GM19023 (cell line): ENCODE data around the gene FREM1.

Source experiments
- ATAC-seq: cut with Tn5 transposase; IDR thresholded peaks from one replicate; pipeline ENCODE4 v1.9.1; 2021; ENCODE audit warnings: mild to moderate bottlenecking, moderate library complexity; ENCODE audit not compliant: unreplicated experiment

FREM1 gene

DNA sequence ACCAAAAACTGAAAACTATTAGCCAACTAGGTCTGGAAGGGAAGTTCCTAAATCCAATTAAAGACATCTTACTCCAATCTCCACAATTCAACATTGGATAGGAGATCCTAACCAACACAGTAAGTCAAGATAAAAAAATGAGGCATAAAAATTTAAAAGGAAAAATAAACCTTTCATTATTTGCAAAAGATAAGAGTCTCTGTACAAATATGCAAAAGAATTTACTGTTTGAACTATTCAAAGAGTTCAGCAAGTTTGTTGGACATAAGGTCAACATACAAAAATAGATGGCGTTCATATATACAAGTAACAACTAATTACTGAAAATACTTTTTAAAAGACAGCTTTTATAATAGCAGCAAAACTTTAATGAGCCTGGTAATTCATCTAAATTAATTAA lies 3.1 kb upstream of the FREM1 start:
- ATAC-seq, result no peak

DNA sequence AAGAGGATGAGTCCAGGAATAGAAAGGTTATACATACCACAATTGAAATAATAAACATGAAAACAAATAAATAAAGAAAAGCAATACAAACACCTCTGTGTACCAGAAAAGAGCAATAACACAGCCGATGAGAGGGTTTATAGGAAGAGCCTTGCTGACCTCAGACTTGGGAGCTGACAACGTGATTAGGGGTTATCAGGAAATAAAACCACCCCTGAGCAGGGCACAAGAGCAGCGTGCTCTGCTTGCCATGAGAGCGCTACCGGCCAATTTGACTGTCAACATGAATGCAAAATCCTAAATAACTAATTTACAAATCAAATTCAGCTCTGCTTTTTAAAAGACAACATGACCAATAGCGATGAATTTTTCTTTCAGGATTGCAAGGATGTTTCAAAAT lies 2.6 kb upstream of the FREM1 start:
- no peak for ATAC-seq

DNA sequence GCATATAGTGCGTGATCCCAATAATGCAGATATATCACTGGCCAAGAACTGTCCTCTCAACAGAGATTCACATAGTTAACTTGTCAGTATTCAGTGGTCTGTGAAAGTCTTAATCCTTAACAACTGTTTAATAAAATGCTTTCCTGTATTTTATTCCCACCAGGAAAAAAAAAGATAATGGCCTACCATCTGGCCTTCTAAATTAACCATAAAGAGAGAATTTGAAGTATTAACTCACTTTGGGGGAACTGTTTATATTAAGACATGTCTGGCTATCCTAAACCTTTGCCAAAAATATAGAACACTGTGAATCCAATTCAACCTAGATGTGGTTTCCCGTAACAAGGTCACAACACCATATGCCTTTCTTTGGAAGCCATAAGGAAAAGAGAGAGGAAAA lies 818 bp upstream of the FREM1 start:
- no peak for ATAC-seq

DNA sequence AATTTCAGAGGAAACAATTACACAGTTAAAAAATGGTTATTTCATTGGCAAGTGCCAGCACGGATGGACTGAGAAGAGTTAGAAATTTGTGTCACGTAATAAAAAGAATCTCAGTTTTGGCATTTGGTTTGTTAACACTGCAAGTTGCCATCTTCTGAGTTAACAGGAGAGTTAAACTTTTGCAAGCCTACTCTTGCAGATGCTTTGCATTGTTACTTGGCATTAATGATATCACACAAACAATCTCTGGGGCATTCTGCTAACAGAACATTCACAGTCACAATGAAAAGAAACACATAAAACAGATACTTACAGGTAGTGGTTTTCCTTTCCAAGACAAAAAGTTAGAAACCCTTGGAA lies 647 bp downstream of the FREM1 start:
- ATAC-seq, result no peak

DNA sequence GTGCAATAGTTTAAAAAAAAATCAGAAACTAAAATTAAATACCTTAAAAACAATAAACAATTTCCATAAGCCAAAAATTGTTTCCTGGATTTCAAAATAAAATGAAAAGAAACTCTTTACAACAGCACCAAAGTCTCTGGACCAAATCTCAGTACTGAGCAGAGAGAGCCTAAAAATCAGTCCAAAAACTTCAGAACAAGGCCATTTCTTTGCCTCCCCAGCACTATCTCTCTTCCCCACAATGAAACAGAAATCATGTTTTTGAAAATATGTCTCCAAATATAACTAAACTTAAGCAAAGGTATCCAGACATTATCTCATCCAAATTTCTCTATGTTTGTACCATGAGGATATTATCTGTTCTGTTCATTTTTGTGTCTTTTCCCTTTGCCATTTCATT lies 1.0 kb downstream of the FREM1 start:
- ATAC-seq, result no peak

DNA sequence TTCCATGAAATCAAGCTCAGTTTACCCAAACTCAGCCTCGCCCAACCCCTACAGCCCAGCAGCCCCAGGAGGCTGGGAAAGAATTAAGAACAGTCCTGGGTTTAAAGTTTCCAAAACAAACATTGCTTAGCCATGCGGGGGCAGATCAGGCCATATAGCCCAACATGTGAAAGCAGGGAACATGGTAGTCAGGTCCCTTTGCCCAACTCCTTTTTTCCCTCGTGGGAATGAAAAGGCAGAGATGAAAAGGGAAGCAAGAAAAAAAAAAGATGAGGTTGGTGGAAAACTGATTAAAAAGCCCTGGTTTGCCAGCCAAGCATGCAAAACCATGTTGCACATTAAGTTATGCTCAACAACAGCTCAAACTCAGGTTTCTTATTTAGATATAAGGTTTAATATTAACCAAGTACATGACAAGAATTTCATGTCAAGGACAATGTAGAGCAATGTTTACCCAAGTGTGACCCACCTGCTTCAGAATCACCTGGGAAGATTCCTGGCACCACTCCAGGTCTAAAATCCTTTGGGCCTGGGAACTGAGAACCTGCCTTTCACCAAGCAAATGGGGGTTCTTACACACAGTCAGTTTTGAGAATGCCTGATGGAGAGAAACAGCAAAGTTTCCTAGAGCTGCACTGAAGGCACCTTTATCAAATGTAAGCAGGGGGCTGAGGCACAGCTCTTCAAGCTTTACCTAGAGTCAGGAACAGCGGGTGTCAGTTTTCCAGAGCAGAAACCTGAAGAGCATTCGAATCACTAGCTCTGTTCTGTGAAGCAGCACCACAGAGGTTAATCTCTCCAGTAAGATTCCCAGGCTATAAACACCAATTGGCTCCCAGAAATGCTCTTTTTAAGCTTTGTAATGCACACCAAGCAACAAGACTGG lies 1.7 kb downstream of the FREM1 start:
- no peak for ATAC-seq

DNA sequence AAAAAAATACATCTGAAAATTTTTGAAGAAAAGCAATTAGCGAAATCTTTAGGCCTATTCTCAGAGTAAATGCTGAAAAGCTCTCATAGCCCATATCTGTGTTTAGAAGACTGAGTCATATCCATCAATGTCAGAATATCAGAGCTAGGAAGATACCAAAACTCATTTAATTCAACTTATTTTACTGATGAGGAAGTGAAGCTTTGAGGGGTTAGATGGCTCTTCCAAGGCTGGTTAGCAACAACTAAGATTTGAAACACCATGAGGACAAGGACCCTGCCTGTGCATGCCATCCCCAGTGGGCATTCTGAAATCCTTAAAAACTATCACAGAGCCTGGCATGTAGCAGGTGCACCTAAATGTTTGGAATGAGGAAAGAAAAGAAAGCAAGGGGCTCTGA lies 2.5 kb downstream of the FREM1 start:
- no peak for ATAC-seq

DNA sequence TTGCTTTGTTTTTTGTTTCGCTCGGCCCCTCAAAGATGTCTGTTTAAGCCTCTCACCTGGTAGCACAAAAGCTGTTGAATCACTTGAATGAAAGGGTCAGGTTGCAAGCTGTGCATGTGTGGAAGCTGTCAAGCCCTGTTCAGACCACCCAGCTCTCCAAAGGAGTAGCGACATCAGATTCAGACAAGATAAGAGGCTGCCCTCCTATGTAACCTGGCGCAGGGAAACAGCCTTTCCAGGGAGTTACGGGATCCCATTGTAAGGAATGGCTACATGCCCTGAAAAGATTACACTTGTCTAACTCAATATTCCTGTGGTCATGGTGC lies 2.9 kb downstream of the FREM1 start:
- ATAC-seq, result no peak

DNA sequence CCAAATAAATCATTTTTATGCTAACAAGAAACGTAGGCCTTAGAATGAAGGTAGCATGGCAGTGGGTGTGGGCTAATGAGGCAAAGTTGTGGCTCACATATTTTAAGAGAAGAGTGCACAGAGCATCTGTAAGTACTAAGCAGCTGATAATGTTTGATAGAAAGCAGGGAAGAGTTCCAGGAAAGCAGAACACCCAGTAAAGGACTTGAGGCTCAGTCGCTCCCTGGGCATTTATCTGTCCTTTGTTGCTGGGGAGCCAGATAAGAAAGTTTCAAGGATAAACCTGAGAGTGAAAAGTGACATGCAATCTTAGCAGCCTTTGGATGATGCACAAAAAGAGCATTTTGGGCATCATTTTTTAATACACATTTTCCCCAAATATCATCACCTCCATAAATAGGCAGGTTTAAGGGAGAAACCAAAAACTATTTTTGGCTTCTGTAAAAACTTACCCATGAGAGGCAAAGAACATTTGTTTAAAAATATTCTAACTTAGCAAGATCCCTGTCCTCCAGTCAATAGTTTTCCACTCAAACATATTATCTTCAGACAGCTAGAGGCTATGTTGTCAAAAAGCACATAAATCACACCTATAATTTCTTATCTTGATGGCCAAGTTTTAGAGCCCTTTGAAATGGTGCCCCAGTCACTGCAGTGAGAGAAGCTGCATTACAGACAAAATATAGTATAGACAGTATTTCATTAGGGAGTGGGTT lies 3.4 kb downstream of the FREM1 start:
- ATAC-seq, result no peak

DNA sequence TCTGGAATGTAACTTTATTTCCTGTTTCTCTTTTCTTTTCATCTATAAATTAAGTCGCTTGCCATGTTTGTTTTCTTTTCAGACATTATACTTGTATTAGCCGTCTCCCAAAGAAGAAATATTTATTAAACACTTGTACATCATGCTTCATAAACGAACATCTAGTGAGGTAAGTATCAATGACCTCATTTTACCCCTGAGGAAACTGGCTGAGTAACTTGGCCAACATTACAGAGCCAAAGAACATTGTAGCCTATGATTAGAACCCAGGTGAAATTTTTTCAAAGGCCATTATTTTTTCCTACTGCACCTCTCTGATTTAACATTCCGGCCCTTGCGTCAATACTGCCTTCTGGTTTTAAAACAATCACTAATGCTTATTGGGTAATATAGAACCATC lies 4.2 kb downstream of the FREM1 start:
- ATAC-seq, result no peak

DNA sequence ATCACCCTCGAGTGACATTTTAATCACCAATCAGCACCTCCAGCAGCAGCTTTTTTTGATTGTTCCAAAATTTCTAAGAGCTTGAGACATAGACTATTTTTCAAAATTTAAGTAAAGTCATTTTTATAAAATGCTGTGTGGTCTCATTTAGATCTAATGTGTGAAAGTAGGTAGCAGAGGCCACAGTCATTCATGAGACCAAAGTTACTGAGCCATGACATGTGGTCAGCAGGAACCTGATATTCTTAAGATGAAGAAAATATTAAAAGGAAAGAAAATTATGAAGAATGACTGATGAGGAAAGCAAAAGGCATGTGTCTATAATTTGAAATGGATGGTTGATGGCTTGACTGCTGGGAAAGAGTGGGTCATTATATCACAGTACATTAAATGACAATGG lies 7.2 kb downstream of the FREM1 start:
- ATAC-seq, result no peak

DNA sequence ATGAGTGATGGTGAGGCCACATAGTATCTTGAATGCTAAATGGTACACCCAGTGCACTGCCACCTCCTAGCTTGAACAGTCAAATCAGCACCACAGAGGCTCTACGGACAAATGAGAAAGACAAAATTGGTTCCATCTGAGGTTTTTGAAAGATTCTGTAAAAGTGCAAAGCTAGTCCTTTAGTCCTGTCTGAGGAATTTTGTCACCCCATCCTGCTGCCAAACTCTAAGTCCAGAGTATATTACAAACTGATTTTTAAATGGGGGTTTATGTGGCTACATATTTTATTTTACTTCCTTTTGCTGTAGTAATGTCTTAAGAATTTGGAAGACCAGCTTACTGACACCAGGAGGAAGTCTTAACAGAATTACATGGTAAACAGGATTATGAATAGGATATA lies 7.7 kb downstream of the FREM1 start:
- no peak for ATAC-seq

DNA sequence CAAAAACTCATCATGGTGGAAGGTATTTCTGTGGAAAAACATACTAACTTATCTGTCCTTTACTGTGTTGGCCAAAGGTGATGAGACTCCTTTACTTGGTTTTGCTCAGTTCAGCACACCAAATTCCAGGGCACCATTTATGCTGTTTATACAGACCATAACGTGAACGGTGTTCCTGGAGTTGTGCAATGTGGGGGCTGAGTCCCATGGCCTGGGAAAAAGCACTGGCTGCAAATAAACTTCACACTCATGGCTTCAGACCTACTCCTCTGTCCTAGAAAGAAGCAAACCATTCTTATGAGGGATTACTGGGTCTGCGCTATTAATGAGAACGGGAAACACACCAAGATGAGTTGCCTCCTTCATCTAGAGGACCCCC lies 10.4 kb downstream of the FREM1 start:
- ATAC-seq, result no peak

DNA sequence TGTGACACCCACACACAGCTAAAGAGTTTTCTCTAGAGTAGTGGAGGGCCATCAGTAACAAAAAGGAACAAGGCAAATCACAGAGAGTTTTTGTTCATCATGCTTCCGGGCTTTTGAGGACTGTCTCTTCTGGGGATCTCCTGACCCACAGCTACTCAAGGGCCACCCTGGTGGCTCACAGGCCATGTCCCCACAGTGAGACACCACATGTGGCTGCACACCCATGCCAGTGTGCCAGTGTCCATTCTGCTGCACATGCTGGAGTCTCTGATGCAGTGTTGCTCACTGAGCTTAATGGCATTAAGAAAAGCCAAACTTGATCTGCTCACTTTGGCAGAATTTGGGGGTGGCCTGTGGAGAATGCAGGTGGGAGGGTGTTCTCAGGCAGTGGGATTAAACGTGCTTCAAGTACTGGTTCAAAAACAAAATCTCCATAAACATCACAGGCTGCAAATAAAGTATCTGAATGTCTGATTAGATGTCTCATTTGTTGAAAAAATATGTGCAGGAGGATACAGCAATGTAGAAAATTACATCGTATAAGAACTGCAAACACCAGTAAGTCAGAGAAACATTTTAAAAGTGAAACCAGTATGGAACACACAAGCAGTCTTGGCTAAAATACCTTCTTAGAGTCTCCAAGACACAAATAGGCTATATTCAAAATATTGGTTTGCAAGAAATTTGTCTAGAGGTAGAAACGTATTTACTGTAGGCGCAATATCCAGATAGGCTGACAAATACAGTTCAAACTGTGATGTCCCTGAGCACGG lies 11.0 kb downstream of the FREM1 start:
- ATAC-seq, result no peak

DNA sequence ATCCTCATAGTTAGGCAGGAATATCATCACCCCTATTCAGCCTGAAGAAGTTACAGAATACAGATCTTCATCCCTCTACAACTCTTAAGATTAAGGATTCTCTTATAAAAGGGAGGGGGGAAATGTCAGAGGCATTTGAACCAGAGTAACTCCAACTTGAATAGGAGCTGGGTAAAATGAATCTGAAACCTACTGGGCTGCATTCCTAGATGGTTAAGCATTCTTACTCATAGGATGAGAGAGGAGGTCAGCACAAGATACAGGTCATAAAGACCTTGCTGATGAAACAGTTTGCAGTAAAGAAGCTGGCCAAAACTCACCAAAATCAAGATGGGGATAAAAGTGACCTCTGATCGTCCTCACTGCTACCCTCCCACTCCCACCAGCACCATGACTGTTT lies 14.4 kb downstream of the FREM1 start:
- no peak for ATAC-seq

DNA sequence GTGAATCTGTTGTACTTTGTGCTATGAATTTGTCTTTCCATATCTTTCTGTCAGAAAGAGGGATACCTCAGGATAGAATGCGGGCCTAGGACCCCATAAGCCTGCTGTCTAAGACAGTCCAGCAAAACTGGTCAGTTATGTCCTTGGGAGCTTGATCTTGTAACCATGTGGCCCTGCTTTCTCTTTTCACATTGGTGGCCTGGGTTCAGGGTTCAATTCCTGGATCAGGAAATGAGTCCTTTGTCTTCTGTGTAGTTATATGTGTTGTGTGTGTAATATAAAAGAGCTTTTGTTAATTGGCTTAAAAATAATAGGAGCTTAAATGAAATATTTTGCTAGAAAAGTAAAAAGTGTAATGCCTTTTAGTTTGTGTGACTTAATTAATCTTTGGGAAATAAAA lies 16.9 kb downstream of the FREM1 start:
- no peak for ATAC-seq

DNA sequence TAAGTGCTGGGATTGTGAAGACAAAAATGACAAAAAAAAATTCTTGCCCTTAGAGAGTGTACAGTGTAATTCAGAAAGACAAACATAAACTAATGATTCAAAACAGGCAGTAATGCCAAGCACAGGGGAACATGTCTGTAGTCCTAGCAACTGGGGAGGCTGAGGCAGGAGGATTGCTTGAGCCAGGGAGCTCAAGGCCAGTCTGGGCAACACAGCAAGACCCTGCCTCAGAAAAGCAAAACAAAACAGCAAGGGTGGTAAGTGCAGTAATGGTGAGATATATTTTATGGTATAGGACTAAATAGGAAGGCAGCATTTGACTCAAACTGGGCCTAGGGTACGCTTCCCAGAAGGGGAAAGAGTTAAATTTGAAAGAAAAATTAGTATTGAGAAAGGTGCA lies 18.9 kb downstream of the FREM1 start:
- no peak for ATAC-seq

DNA sequence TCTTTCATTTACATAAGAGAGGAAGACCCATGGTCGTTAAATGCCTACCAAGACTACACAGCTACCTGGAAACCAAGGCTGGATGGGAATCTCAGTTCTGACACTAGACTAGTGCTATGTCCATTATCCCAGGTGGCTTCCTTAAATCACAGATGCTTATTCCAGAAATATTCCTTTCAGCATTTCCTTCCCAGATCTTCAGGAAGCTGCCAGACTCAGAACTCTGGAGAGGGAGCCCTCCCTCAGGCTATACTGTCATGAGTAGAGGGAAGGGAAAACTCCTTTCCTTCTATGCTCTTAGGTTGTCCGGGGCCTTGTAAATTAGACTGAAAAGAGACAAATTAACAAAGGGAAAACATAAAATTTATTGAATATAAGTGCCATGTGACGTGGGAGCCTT lies 20.8 kb downstream of the FREM1 start:
- ATAC-seq, result no peak

DNA sequence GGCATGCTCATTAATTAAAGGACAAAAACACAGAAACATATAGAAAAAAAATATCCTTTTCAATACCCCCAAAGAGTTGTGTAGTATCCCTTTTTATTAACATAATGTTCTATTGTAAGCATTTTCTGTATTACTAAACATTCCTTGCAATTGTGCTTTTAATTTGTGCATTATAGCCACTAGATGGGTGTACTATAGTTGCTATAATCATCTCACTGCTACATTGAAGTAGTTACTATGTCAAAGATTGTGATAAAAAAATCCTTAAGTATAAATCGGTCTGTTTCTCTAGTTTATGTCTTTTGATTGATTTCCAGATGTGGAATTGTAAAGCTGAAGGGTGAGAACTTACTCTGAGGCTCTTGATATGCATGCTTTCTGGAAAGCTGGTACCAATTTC lies 21.4 kb downstream of the FREM1 start:
- ATAC-seq, result no peak

DNA sequence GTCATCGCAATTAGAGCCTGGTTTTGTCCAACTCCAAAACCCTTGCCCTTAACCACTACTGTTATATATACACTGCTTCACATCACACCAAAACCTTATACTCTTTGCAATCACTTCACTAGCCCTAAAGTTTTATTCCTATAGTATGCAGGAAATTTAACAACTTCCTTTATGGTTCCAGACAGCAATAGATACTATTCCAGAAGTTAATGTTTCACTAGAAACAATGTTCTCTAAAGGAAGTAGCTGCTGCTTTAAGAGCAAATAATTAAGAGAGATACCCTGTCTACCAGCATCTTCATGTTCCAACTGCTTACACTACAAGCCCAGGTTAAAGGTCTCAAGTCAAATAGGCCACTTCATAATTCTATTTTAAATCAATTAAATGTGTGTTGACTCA lies 22.0 kb downstream of the FREM1 start:
- ATAC-seq, result no peak

DNA sequence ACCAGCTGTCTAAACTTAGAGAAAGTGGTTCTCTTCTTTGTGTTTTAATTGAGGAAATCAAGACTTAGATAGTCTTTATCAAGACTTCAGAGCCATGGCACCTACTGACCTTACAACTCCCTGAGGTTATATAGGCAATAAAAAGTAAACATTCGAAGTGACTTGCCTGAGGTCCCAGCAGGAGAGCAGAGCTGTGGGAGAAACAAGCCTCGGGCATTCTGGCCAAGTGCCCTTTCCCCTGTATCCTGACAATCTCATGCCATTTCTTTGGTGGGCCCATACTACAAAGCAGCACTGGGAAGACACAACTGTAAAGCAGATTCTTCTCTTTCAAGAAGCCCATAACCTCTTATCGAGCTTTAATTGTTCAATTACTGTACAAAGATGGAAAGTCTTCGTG lies 23.1 kb downstream of the FREM1 start:
- no peak for ATAC-seq

DNA sequence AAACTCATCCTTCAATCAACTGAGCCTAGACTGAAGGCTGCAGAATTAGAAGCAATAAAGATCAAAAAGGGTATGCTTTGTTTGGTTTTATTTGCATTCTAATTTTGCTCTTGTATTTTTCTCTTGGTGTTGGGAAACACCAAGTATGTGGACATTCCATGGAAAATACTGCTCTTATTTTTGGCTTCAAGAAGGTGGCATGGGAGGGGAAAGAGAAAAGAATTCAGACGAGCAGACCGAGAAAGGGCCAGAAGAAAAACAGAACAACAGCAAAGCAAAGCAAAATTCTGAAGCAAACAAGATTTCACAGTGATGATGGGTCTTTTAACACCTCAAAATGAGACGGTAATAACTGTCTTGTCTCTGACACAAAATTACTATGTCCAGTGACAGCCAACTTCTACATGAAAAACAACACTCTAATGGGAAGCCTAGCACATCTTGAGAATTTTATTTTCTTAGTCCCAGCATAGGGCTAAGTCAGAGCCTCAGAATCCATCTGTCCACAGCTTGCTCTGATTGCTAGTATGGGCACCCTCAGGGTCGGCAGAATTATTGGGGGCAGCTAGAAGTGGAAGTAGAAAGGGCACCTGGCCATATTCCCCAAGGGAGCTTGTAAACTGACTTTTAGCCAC lies 26.8 kb downstream of the FREM1 start:
- ATAC-seq, result no peak
